ENCODE results near the gene PKDCC.
A peak's percentile ranks its signal among the peaks of the same experiment; 100 is the strongest.

PKDCC gene

DNA sequence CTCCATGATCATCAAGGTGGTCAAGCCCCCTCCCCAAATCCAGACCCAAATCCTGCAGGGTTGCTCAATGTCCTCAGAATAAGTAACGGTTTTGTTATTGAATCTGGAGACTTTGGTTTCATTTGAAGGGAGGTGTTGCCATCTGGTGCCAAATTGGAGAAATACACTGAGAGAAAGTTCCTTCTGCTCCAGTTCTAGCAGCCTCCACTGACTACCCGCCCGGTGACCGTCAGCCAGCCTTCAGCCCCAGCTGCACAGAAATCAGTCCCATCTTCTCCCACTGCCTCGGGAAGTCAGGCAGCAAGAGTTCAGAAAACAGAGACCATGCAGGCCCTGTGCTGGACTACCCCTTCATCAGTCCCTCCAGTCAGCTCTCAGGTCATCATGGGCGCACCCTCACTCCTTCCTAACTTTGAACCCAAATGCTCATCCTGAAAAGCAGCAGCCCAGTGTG is 38.7 kb downstream of the PKDCC start:
- TF ChIP-seq, protein P1, sequence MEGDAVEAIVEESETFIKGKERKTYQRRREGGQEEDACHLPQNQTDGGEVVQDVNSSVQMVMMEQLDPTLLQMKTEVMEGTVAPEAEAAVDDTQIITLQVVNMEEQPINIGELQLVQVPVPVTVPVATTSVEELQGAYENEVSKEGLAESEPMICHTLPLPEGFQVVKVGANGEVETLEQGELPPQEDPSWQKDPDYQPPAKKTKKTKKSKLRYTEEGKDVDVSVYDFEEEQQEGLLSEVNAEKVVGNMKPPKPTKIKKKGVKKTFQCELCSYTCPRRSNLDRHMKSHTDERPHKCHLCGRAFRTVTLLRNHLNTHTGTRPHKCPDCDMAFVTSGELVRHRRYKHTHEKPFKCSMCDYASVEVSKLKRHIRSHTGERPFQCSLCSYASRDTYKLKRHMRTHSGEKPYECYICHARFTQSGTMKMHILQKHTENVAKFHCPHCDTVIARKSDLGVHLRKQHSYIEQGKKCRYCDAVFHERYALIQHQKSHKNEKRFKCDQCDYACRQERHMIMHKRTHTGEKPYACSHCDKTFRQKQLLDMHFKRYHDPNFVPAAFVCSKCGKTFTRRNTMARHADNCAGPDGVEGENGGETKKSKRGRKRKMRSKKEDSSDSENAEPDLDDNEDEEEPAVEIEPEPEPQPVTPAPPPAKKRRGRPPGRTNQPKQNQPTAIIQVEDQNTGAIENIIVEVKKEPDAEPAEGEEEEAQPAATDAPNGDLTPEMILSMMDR (IDR thresholded peaks at IDR 0.05; ENCODE audit: borderline replicate concordance, control extremely low read depth, extremely low read depth, insufficient read depth, missing control alignments) = peak; percentile 39
- peak; percentile 77 for DNase-seq (ENCODE audit: low spot score)
- in situ Hi-C loops (cut with MboI; ENCODE audit: low sequenced_read_pairs, unreplicated experiment) = loop anchor here (5.0 kb wide), 1 partner anchor 229 kb away; no protein-coding TSS in a partner anchor

DNA sequence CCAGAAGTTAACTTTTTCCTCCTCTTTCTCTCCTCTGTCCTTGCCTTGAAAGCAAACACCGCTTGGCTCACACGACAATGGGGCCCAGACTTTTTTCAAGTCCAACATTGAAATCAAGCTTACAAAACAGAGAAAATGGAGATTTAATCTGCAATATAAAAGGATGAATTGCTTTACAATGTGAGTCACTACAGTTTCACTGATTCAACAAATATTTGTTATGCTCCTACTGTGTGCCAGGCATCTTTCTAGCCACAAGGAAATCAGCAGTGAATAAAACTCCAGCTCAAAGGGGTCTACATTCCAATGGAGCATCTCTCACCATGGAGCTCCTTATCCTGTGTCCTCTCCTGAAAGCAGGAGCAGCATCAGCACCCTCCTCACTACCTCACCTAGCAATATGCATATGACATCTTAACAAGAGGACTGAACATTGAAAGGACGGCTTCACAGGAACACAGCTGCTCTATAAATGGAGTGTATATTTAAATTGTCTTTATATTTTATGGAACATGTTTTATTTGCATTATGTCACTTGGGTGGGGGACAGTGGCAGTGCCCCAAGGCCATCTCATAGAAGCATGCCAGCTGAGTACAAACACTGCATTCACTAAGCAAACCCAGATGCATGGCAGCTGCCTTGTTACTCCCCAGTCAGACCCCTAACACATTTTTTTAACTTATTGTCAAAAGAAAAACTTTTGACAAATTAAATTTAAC is 39.5 kb downstream of the PKDCC start:
- in situ Hi-C loops (cut with MboI; ENCODE audit: low sequenced_read_pairs, unreplicated experiment) = loop anchor here (5.0 kb wide), 1 partner anchor 230 kb away; no protein-coding TSS in a partner anchor
- TF ChIP-seq, protein P1 (IDR thresholded peaks at IDR 0.05; ENCODE audit: borderline replicate concordance, control extremely low read depth, extremely low read depth, insufficient read depth, missing control alignments) = no peak
- no peak for DNase-seq (ENCODE audit: low spot score)

DNA sequence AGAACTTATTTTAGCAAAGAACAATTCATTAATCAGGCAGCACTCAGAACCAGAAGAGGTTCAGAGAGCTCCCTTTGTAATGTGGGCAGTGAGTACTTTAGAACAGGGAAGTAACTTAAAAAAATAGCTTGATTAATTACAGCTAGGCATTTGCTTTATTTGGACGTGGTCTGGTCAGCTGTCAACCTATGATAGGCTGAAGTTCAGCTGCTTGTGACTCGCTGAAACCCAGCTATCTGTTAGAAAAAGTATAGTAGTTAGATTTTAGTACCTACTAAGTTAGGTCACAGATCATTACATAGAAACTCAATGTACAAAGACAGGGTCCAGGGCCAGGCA is 40.0 kb downstream of the PKDCC start:
- TF ChIP-seq, protein P1 (IDR thresholded peaks at IDR 0.05; ENCODE audit: borderline replicate concordance, control extremely low read depth, extremely low read depth, insufficient read depth, missing control alignments) = no peak
- no peak for DNase-seq (ENCODE audit: low spot score)
- in situ Hi-C loops (cut with MboI; ENCODE audit: low sequenced_read_pairs, unreplicated experiment) = loop anchor here (5.0 kb wide), 1 partner anchor 231 kb away; no protein-coding TSS in a partner anchor

DNA sequence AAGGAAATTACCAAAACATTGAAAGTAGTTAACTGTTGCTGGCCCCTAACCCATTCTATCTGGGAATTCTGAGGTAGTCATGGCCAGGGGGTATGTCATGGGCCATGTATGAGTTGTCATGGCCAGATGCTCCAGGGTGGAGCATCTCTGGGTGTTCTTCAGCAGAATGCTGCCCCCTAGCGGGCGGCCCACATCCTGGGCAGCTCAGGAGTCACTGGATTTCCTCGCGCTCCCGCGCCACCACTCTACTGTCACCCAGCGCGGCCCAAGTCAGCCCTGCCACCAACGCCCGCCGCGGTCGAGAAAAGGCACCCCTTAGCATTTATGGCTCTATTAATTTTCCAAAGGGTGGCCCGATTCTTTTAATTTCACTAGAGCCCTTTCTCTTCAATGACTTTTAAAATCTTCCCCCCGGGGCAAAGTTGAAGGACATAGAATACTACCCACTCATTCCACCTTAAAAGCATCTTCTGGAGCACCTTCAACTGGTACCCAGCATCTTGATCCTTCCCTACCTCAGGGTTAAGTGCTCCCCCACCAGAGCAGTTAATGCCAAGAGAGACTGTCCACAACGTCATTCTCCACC is 41.6 kb downstream of the PKDCC start:
- peak; percentile 81 for DNase-seq (ENCODE audit: low spot score)
- in situ Hi-C loops (cut with MboI; ENCODE audit: low sequenced_read_pairs, unreplicated experiment) = loop anchor here (5.0 kb wide), 1 partner anchor 232 kb away; no protein-coding TSS in a partner anchor

DNA sequence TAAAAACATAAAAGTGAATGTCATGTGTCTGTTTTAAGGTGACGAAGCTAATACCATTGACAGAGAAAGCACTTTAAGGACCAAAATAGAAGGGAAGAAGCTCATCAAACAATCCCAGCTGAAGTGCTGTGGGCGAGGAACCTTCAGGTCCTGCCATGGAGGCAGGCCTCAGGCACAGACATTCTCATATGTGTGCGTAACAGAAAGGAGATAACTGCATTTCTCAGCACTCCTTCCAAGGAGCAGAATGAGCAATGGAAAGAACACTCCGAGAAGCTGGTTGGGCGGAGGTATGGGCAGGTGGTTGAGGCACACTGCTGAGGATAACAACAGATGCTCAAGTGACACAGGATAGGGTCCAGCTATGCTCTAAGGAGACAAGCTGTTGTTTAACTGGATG is 42.4 kb downstream of the PKDCC start:
- TF ChIP-seq, protein P1 (IDR thresholded peaks at IDR 0.05; ENCODE audit: borderline replicate concordance, control extremely low read depth, extremely low read depth, insufficient read depth, missing control alignments) = no peak
- DNase-seq (ENCODE audit: low spot score) = no peak
- in situ Hi-C loops (cut with MboI; ENCODE audit: low sequenced_read_pairs, unreplicated experiment) = loop anchor here (10.0 kb wide), 1 partner anchor 235 kb away; no protein-coding TSS in a partner anchor

More for the DNA sequence above, 41.6 kb downstream of the PKDCC start:
- TF ChIP-seq, protein P1 (IDR thresholded peaks at IDR 0.05; ENCODE audit: borderline replicate concordance, control extremely low read depth, extremely low read depth, insufficient read depth, missing control alignments) = peak; percentile 89

DNA sequence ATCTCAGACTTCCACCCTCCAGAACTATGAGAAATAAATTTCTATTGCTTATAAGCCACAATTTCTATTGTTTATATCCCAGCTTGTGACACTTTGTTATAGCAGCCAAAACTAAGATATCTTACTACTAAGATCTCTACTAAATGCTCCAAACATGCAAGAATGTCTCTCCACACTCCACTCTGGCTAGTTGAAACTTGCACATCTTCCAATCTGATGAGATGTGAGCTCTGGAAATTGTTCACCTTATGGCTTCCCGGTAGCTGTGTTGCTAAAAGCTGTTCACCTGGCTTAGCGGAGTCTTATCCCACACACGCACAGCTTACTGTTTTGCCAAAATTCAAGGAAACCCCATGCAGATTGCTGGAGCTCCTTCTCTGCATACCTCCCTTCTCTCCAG is 43.9 kb downstream of the PKDCC start:
- in situ Hi-C loops (cut with MboI; ENCODE audit: low sequenced_read_pairs, unreplicated experiment) = loop anchor here (10.0 kb wide), 1 partner anchor 233 kb away; no protein-coding TSS in a partner anchor
- DNase-seq (ENCODE audit: low spot score) = no peak
- TF ChIP-seq, protein P1 (IDR thresholded peaks at IDR 0.05; ENCODE audit: borderline replicate concordance, control extremely low read depth, extremely low read depth, insufficient read depth, missing control alignments) = no peak
